GM18511 (cell line): ENCODE data around the gene FHIP2A.
"Not testable (repeated sequence)": the region's sequence is repeated elsewhere in the genome, so short reads cannot be mapped to it uniquely, and the experiment has no call there.

ENCODE experiments used
- ATAC-seq: cut with Tn5 transposase; IDR thresholded peaks from one replicate; pipeline ENCODE4 v1.9.1; 2021; ENCODE audit warnings: mild to moderate bottlenecking, moderate library complexity; ENCODE audit not compliant: unreplicated experiment

Gene FHIP2A, protein sequence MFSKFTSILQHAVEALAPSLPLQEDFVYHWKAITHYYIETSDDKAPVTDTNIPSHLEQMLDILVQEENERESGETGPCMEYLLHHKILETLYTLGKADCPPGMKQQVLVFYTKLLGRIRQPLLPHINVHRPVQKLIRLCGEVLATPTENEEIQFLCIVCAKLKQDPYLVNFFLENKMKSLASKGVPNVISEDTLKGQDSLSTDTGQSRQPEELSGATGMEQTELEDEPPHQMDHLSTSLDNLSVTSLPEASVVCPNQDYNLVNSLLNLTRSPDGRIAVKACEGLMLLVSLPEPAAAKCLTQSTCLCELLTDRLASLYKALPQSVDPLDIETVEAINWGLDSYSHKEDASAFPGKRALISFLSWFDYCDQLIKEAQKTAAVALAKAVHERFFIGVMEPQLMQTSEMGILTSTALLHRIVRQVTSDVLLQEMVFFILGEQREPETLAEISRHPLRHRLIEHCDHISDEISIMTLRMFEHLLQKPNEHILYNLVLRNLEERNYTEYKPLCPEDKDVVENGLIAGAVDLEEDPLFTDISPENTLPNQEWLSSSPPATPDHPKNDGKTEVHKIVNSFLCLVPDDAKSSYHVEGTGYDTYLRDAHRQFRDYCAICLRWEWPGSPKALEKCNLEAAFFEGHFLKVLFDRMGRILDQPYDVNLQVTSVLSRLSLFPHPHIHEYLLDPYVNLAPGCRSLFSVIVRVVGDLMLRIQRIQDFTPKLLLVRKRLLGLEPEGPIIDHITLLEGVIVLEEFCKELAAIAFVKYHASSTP

GRCh38 chr10:114821293-114821914 is at the start of gene FHIP2A:
Gene FHIP2A (plus strand): TSS chr10:114821780. CDS start chr10:114822079, 299 bp downstream.
- peak; percentile 77 for ATAC-seq

- ATAC-seq = no peak
Observed at GRCh38 chr10:114772496-114773196, 48.9 kb upstream of the FHIP2A start.

DNA sequence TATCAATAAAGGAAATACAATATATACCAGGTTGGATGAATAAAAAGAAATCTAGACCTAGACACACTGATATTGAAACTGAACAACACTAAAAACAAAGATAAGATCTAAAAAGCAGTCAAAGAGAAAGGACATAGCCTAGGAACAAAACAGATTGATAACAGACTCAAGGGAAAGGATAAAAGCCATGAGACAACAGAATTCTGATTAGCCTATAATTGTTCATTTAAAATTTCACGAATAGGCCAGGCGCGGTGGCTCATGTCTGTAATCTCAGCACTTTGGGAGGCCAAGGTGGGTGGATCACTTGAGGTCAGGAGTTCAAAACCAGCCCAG is 48.4 kb upstream of the FHIP2A start:
- ATAC-seq = no peak

DNA sequence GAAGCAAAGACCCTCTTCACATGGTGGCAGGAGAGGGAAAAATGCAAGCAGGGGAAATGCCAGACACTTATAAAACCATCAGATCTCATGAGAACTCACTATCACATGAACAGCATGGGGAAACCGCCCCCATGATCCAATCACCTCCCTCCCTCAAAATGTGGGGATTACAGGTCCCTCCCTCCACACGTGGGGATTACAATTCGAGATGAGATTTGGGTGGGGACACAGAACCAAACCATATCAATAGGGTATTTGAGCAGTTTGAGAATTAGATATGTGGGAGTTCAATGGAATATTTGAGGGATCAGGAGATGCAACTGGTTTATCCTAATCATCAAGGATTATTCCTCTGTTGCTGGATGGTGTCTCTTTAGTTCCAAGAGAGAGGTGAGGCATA is 46.5 kb upstream of the FHIP2A start:
- ATAC-seq = not testable (repeated sequence)

GRCh38 chr10:114777415-114777814 is 44.2 kb upstream of the FHIP2A start:
- ATAC-seq = no peak

DNA sequence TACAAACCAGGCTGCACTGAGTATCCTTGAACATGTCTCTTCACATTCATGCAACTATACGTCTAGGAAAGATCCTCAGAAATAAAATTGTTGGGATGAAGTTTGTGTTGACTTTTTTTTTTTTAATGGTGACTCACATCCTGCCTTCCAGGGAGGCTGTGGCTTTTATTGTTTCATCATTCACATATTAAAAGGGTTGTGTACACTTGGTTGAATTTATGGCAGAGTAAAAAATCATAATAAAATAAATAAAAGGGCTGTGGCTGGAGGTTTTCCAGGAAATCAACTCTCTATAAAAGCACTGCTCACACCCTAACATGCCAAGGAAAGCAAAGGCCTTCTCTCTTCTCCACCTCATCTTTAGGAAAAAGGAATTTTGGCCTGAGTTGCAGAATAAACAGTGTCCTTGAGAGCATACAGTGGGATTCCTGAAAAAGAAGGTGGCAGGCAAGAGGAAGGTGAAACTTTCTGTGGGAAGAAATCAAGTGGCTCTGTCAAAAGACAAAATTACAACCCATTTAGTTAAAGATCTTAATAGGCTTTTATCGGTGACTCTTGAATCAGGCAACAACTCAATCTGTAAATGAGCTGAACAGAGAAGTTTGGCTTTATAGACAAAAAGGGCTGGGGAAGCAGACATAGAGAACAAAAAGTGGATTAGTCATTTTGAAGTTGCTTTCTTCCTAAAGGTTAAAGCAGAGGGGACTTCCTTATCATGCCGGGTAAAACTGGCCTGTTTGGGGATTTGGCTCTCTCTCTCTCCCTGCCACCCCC is 41.6 kb upstream of the FHIP2A start:
- no peak for ATAC-seq

DNA sequence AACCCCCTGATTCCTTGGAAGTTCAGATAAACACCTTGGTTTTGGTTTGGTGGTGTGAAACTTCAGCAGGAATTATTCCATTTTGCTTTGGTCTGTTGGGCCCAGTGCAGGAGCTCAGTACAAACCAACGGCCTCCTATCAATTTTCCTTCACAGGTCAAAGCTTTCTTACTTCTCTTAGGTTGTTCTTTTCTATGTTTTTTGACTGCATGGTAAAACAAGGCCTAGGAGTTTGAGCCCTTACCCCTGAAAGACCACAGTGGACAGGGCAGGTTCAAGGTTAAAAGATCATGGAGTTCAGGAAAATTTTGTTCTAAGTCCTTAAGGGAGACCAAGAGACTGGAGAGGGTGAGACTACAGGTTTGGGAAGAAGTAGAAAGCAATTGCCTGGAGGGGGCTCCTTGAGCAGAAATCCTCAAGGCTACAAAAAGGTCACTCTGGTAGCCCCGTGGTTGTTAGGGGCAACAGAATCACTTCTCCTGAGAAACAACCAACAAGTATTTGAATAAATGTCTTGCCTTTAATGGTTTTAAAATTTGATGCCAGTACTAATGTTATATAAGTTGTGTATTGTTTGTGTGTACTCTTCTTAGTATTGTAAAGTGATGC is 40.9 kb upstream of the FHIP2A start:
- no peak for ATAC-seq

GRCh38 chr10:114782666-114783065 is 38.9 kb upstream of the FHIP2A start:
- no peak for ATAC-seq

- ATAC-seq = no peak
Observed at GRCh38 chr10:114783686-114784085, 37.9 kb upstream of the FHIP2A start.

DNA sequence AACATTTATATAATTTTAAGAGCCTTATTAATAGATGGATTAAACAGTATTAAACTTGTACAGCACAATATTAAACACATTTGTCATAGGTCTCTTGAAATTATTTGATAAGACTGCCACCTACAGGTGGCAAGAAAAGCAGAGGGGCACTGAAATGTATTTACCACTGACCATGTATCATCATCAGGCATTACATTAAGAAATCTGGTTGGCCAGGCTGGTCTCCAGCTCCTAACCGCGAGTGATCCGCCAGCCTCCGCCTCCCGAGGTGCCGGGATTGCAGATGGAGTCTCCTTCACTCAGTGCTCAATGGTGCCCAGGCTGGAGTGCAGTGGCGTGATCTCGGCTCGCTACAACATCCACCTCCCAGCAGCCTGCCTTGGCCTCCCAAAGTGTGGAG is 35.1 kb upstream of the FHIP2A start:
- ATAC-seq = peak; percentile 89

GRCh38 chr10:114787131-114787530 is 34.4 kb upstream of the FHIP2A start:
- ATAC-seq = not testable (repeated sequence)

DNA sequence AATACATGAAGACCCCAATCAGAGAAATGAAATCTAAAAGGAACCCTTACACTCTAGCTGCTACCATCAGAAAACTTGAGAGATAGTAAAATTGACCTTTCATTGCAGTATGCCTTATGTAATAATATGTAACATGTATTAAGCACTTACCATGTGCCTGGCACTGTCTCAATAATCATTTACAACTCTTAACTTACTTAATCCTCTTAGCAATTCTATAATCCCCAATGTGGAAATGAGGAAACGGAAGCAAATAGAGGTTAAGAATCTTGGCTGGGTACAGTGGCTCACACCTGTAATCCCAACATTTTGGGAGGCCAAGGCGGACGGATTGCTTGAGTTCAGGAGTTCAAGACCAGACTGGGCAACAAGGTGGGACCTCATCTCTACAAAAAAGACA is 29.8 kb upstream of the FHIP2A start:
- ATAC-seq = no peak

DNA sequence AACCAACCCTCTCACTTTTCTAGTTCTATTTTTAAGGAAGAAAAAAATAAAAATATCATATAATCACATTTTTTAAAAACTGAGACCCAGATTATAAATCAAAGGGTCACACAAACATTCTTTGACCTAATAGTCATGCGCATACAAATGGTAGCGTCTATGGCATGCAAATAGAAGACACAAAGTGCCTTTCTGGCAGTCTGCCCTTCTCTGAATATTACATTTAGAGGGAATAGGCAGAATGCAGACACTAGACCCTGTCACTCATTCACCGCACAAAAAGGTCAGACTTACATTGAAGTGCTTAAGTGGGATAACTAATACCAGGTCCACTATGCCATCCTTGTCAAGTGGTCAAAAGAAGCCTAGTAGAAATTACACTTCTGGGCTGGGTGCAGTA is 26.5 kb upstream of the FHIP2A start:
- ATAC-seq = no peak

DNA sequence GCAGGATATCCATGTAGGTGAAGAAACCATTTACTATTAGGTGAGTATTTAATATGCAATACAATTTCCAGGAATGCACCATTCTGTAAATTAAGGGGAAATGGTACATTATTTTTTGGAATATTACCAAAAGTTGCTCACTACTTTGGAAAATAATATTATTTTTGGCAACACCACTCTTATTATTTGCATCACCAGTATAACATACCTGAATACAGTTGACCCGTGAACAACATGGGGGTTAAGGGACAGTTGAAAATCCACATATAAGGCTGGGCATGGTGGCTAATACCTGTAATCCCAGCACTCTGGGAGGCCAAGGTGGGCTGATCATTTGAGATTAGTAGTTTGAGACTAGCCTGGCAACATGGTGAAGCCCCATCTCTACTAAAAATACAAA is 21.2 kb upstream of the FHIP2A start:
- no peak for ATAC-seq

DNA sequence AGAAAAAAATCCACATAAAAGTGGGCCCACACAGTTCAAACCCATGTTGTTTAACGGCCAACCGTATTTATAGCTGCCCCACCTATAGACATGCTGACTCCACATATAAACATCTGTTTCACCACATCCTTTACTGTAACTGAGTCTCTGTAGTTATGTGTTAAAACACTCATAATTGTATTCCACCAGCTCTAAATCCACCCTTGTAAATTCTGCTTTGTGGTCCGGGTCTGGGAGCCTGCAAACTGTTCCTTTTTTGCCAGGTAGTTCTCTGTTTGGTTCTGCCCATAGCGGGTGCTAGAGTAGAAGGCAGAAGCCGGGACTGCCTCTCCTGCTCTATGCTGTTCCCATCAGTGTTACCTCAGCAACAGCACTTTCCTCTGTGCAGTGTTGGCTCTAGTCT is 20.2 kb upstream of the FHIP2A start:
- peak; percentile 65 for ATAC-seq

- ATAC-seq = no peak
Observed at GRCh38 chr10:114802177-114802576, 19.4 kb upstream of the FHIP2A start.

GRCh38 chr10:114806562-114807391 is 14.8 kb upstream of the FHIP2A start:
- no peak for ATAC-seq

GRCh38 chr10:114808982-114809381 is 12.6 kb upstream of the FHIP2A start:
- ATAC-seq = no peak

- peak; percentile 100 for ATAC-seq
Observed at GRCh38 chr10:114810926-114811325, 10.7 kb upstream of the FHIP2A start.
